Measurements from ENCODE around the gene STEAP2.

- TF ChIP-seq YY1 (IDR thresholded peaks at IDR 0.05; ENCODE audit: insufficient read depth, insufficient read length) (no peak), ZNF274 (IDR thresholded peaks at IDR 0.05; ENCODE audit: low read depth, low read length) (no peak), SUZ12 (IDR thresholded peaks at IDR 0.05; ENCODE audit: extremely low read depth, insufficient read depth, insufficient read length) (no peak)
Measured at GRCh38 chr7:90175667-90176066, 35.9 kb upstream of the STEAP2 start.
